ENCODE measurements around the gene ERBIN.
"Not testable (repeated sequence)": the region's sequence is repeated elsewhere in the genome, so short reads cannot be mapped to it uniquely, and the experiment has no call there.

Gene ERBIN

DNA sequence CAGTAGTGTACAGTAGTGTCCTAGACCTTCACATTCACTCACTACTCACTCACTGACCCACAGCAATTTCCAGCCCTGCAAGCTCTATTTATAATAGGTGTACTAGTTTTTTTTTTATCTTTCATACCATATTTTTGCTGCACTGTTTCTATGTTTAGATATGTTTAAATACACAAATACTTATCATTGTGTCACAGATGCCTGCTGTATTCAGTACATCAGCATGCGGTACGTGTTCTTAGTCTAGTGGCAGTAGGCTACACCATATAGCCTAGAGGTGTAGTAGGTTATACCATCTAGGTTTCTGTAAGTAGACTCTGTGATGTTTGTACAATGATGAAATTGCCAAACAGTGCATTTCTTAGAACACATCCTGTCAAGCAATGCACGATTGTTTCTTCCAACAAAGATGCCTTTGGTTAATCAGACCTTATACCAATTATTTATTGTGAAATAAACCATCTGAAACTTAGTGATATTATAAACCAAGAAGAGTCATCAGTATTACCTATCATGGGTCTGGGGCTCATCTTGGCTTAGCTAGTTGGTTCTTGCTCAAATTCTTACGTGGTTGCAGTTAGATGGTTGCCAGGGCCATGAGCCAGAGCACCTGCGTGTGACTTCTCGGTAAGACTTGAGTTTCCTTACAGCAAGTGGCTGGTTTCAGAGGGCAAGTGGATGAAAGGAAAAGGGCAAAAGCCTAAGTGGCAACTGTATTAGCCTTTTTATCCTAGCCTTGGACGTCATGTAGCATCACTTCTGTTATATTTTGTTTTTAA, 41.1 kb downstream of the ERBIN start:
- DNase-seq: no peak

DNA sequence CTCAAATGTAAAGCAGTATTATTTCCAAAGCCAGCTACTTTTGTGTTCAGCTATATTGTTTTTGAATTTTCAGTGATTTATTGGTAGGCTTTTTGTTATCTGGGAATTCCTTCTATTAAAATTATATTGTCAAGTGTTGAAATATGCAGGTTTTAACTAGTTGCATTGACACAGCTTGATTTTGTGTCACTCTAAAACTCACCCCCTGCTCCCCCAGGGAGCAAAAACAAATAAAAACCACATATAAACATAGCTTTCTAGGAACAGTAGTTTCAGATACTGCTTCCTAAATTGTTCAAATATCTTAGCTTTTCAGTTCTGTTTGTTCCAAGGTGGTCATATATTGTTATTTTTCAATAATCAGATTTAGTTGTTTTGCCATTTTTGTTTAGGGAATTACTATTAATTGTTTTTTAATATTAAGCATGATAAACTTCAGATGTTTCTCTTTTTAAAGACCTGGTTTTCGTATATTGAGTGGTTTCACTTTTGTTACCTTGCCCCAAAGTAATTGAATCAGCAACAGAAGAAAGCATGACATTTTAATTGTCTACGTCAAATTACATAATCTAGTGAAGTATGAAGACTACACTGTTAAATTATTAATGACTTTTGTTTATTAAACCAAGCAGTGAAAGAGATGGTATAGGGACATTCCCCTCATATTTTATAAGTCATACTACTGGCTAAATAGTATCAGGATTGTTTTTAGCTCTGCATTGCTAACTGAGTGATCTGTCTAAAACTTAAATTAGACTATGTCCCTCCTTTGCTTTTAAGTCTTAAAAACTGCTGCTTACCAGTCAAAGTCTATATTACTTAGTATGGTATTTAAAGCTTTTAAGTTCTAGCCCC, 43.4 kb downstream of the ERBIN start:
- no peak for DNase-seq

DNA sequence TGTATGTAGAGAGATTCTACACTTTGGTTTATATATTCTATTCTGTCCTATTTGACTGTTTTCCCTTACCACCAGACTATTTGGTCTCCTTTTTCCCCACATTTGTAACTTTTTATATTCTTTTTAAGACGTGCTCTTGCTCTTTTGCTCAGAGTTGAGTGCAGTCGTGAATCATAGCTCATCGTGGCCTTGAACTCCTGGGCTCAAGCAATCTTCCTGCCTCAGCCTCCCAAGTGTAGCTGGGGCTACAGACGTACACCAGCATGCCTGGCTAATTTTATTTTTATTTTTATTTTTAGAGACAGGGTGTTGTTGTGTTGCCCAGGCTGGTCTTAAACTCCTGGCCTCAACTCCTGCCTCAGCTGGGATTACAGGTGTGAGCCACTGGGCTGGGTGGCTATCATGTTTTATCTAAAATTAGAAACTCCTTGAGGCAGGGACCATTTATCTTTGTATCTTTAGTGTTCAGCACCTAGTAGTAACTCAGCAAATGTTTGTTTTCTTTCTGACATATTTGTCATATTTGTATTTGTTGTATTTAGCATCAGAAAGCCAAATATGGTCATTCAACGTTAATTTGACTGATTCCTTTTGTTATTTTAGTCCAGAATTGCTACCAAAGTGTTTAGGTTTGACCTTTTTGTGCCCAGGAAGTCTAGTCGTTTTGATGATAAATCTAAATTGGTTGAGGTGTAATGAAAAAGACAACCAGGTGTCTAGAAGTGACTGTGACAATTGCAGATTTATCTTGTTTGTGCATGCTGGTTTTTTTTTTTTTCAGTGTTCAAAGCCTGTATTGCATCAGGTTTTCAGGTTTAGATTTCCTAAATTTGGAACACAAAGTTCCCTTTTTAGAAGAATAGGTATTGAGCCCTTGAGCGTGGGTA, 44.3 kb downstream of the ERBIN start:
- DNase-seq: no peak

DNA sequence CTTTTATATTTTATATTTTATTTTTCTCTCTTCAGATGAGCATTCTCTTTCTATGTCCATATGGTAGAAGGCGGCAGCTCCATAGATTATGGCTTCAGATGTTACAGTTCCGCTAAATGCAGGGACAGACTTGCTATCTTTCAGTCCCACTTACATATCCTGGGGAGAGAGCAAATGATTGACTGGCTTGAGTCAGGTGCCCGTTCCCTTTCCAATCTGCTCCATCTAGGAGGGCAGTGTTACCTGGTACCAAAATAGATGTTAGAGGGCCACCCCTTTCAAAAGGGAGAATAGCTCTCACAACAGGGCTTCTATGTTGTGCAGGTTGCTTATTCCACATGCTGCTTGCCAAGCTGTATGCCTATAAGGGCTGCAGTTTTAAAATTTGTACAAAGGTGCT, 45.3 kb downstream of the ERBIN start:
- DNase-seq: no peak

DNA sequence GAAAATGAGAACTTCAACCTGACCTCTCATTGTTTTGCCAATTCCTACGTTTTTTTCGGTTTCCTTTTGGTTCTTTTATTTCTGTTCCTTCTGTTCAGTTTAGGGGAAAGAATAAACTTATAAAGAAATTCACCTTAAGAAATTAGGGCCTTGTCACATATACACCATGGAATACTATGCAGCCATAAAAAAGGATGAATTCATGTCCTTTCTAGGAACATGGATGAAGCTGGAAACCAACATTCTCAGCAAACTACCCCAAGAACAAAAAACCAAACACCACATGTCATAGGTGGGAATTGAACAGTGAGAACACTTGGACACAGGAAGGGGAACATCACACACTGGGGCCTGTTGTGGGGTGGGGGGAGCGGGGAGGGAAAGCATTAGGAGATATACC, 46.5 kb downstream of the ERBIN start:
- DNase-seq: not testable (repeated sequence)

DNA sequence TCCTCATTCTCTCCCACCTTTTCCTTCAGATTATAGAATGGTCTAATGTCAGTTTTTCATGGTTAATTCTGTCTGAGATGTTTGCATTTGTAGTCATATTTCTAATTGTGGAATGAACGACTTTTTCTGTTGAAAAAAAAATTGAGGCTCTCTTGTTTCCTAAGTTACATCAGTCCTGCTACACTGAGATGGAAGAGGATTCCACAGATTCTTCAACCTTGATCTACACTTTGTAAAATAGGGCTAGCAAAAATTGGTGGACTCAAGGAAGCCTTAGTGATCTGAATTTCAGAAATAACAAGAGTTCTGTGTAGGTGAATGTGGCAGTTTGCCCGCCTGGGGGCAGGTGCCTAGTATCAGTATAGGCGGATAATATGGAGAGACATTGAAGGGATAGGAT, 51.9 kb downstream of the ERBIN start:
- DNase-seq: no peak

DNA sequence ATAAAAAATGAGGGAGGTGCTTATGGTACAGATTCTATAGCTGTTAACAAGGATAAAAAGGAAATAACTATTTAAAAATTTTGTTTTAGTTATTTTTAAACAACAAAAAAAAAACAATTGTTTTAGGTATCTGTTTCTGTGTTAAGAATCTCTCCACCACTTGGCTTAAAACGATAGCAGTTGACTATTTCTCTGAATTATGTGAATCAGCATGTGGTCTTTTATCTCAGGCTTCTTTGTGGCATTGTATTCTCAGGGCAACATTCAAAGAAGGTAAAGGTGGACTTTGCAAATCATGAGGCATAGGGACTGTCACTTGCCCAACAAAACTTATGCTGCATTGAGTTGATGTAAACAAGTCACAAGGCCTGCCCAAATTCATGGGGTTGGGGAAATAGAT, 55.2 kb downstream of the ERBIN start:
- DNase-seq: no peak

DNA sequence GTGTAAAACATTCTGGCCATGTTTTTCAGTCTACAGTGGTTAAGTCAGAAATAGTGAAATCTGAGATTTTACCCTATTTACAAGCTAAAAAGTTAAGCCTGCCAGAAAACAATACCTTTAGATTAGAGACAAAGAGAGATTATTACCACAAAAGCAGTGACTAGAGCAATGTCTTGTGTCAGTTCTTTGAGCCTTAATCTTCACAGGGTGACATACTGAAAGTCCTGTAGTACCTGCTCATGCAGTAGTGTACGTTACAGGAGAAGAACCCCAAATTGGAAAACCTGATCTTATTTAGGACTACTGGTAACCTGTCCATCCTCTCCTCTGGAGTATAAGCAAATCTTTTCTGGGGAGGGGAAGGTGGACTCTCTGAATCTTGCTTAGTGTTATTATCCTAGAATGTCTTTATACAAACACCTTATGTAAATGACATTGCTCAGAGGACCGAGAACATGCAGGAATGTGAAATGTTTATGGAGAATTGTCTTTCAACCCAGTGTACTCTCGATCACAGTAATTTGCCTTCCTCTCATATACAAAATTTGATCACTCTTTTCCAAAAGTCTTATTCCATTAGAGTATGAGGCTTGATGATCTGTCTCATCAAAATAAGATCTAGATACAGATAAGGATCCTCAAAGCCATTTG, 55.7 kb downstream of the ERBIN start:
- DNase-seq: no peak

DNA sequence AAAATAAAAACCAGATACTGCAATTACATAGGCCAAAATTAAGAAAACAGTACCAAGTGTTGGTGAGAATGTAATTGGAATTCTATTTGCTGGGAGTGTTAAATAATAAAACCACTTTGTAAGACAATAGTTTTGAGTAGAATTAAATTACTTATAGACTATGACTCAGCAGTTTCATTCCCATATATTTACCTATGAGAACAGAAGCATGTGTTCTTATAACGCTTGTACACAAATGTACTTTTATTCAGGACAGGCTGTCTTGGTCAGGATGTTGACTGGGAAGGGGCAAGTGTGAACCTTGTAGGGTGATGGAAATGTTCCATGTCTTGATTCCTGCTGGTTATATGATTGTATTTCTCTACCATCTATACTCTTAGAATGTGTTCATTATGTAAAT, 56.3 kb downstream of the ERBIN start:
- no peak for DNase-seq

DNA sequence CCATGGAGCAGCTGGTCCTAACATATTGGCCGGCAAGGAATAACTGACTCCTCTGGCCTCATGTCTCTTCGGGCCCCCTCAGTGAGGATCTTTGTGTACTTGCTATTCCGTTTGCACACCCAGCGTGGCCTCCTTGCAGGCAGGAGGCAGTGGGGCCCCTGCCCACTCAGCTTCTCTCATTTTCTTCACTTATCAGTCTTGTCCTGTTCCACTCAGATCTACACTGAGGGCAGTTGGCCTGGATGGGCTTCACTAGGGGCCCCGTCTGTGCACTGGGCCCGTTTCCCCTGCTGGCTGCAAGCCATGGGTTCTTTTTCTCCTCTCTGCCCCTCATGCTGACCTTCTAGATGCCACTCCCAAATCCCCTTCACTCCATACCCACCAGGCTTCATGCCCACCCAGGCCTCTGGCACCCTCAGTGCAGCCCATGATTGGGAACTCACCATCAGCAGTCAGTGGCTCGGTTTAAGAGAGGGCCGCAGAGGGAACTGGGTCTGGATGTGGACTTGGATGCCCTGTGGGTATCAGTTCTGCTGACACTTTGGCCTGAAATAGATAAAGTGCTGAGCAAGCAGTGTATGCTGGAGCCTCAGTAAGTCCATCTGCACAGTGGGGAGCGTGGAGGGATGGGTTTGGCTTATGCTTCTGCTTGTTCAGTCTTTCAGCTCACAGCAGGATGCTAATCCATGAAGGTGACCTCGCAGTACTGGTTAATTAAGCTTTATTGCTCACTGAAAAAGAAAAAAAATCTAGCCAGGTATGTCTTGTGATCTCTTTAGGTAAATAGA, 57.9 kb downstream of the ERBIN start:
- peak; percentile 13 for DNase-seq

DNA sequence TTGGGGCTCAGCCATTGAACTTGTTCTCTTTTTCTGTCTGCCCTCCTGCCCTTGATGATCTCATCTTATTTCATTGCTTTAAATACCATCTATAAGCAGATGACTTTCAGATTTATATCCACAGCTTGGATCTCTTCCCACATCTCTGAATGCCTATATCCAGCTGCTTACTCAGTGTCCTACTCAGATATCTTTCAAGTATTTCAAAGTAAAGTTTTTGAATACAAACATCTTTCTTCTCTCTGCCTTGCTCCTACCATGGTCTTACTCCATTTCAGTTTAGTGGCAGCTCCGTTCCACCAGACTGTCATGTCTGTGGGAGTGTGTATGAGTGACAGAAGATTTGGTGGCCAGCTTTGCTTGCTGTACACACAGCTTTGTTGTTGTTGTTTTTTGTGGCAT, 59.7 kb downstream of the ERBIN start:
- no peak for DNase-seq

DNA sequence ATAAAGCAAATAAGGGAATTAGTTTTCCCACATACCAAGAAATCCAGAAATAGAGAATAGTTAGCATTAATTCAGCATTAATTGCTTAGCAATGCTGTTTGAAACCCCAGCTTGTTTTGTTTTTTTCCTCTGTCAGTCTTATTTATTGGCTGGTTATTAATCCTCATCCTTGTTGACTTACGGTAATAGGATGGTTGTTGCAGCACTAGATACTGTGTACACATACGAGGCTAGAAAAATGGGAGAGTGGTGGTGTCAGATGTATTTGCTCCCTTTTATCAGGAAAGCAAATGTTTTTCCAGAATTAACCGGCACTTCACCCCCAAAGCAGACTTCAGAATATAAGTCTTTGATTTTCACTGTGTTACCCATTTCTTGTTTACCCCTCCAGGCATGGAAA, 60.4 kb downstream of the ERBIN start:
- no peak for DNase-seq

DNA sequence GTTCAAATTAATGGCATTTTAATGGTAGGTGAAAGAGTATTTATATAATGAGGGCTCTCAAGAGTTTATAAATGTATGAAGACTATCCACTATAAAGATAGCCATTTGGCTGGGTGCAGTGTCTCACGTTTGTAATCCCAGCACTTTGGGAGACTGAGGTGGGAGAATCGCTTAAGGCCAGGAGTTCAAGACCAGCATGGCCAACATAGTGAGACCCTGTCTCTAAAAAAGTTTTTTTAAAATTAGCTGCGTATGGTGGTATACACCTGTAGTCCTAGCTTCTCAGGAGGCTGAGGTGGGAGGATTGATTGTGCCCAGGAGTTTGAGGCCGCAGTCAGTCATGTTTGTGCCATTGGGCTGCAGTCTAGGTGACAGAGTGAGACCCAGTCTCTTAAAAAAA, 61.6 kb downstream of the ERBIN start:
- DNase-seq: no peak

DNA sequence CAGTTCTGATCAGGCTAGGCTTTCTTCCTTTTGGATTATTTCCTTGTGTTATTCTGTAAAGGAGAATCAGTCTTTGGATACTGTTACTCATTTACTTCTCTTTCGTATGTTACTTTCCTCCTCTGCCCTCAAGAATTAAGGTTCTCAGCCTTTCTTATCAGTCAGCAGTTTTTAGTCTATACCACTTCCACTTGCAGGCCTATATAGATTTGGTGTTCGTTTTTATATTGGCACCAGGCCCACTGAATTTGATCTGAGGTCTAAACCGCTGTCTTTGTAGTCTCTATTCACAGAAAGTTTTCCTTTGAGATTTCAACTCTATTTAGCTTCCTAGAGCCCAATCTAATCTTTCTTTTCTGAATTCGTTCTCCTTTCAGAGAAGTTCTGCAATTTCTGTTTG, 62.8 kb downstream of the ERBIN start:
- DNase-seq: no peak

DNA sequence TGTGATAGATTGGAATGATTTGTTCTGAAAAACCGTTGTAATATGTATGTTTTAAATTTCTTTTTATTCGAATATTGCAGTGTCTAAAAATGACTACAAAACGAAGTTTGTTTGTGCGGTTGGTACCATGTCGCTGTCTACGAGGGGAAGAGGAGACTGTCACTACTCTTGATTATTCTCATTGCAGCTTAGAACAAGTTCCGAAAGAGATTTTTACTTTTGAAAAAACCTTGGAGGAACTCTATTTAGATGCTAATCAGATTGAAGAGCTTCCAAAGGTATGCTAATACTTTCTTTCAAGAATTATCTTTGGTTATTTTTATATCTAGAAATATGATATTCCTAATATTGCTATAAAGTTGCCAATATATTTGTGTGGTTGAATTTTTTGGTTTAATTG, 66.3 kb downstream of the ERBIN start:
- DNase-seq: no peak

DNA sequence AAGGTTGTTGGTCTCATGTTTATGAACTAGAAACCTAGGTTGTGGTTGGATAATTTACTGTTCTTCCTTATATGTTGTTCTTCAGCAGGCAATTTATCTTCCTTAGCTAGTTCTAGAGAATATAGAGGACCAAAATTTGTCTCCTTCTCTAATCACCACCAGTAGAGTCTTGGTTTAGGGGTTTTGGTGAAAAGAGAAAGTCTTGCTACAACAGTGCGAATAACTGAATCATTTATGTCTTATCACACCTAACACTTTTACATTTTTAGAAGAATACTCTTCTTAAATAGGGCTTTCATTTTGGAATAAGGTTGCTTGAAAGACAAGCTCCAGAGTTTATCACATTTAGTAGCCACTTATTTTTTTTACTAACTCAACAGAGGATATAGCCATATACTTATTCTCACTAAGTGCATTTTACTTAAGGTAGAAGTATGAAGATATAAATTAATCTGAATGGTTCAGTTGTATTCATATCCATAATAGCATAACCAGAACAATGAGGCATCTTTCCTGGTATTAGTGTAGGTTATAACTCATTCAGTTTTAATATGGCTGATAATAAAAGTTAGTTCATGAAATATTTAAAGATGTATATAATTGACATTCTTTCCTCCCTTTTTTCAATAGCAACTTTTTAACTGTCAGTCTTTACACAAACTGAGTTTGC, 67.9 kb downstream of the ERBIN start:
- DNase-seq: no peak

DNA sequence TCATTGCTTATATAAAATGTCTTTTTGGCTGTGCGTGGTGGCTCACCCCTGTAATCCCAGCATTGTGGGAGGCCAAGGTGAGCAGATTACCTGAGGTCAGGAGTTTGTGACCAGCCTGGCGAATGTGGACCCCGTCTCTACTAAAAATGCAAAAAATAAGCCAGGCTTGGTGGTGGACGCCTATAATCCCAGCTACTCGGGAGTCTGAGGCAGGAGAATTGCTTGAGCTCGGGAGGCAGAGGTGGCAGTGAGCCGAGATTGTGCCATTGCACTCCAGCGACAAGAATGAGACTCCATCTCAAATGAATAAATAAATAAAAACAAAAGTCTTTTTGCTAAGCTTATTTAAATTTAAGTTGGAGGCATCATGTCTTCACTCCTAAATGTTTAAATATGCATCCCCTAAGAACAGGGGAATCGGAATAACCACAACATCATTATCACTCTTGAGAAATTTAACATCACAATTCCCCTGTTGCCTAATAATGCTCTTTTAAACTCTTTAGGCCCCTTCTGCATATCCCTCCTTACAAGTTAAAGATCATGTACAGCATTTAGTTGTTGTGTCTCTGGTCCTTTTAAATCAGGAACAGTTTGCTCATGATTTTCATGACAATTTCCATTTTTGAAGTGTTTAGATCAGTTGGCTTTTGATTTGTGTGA, 72.8 kb downstream of the ERBIN start:
- no peak for DNase-seq

DNA sequence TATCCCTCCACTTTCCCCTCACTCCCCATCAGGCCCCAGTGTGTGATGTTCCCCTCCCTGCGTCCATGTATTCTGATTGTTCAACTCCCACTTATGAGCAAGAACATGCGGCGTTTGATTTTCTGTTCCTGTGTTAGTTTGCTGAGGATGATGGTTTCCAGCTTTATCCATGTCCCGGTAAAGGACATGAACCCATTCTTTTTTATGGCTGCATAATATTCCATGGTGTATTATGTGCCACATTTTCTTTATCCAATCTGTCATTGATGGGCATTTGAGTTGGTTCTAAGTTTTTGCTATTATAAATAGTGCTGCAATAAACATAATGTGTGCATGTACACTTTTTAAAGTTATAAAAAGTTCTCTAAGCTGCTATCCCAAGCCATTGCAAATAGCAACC, 75.6 kb downstream of the ERBIN start:
- DNase-seq: no peak

DNA sequence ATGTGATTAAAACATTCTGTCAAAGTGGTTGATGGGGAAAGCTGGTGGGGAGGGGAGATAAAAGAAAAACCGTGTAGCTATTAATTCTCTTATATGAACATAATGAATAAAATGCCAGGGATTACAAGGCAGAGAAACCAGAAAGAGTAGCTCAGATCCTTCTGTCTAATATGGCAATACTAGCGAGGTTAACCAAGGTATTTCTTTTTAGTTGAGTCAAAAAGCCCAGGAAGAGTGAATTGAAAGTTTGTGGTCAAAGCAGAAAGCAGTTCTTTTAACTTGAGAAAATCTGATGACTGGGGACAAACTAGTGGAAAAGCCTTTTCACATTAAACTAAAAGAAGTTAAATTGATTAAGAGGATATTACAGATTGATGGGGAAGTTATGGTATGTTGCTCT, 76.0 kb downstream of the ERBIN start:
- DNase-seq: no peak

DNA sequence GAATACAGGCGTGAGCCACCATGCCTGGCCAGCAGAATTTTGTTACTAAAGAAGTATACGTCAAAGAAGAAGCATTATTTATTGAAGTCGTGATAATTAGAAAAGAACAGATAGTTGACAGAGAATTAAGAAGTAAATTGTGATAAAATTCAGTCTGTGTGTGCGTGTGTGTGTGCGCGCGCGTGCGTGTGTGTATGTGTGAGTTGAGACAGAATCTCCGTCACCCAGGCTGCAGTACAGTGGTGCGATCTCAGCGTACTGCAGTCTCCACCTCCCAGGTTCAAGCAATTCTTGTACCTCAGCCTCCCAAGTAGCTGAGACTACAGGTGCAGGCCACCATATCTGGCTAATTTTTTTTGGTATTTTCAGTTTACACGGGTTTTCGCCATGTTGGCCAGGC, 77.8 kb downstream of the ERBIN start:
- no peak for DNase-seq

DNA sequence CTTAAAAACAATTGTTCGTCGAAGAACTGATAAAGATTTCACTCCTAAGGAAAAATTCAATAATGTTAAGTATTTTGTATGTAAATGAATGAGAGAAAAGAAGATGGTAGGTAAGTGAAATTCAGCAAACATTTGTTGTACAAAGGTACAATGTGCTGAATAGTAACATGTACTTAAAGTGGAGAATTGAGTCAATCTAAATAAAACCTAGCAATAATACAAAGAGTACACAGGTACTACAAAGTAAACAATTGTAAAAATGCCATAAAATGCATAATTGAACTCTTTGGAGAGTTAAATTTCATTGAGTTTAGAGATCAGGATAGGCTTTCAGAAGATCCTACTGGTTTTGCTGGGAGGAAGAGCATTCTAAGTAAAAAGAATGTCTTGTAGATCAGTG, 82.9 kb downstream of the ERBIN start:
- DNase-seq: no peak

Data from NCI-H2171 treated with DMSO at 0.1 percent for 48 hours (cell line).